ENCODE results near the gene ARRDC3.

Gene ARRDC3

DNA sequence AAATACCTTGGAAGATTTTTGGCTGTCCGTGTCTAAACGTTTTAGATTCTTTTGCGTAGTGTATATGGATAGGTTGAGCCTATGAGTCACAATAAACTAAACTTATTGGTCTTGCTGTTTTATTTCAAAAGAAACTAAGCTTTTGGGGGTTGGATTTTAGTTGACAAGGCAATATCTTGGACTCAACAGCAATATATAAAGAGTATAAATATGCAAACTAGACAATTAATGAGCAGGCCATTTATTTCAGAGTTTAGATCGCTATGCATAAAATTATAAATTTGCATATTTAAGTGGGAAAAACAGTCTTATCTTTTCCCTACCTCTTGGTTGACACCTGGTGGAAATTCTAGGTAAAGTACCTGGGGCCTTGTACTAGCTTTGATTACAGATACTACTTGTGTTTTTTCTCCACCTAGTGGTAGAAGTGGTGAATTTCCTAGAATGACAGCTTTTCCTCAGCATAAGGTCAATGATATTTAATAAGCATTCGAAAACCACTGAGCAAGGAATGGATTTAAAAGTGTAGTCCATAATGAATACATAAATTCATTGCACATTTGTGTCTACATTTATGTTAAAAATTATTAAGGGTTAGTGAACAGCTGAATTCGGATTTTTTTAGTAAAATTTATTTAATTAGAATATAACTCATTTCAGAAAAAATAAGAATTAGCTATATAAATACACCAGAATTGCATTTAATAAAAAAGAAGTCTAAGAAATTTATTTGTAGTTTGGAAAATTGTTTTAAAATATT lies 1.7 kb upstream of the ARRDC3 start:
- DNase-seq (ENCODE audit: low read depth), result peak; percentile 86

- DNase-seq (ENCODE audit: low read depth), result no peak
Observed at GRCh38 chr5:91383956-91384300, 811 bp upstream of the ARRDC3 start.

- peak; percentile 28 for DNase-seq (ENCODE audit: low read depth)
Observed at GRCh38 chr5:91382530-91383026, 539 bp downstream of the ARRDC3 start.

DNA sequence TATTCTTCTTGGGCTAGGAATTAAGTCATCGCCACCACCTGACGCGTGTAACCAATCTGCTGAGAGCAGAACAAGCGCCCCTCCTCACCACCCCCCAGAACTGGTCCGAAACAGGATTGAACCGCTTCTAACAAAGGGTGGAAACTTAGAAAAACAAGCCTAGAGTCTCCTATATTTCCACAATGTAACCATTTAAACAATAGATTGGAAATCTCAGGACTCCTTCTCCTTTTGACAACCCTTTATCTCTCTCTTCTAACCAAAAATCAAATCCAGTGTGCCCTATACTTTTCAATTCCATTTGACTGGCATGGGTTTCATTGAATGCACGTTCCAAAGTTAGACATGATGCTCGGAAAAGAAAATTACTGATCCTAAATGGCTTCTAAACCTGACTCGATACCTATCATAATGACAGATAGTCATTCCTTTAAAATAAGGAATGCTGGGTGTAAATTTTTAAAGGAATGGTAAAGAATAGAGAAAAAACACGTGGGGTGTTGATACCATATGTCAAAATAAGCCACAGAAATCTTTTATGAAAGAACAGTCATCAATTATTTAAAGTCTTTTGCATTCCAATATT lies 1.2 kb downstream of the ARRDC3 start:
- peak; percentile 58 for DNase-seq (ENCODE audit: low read depth)

DNA sequence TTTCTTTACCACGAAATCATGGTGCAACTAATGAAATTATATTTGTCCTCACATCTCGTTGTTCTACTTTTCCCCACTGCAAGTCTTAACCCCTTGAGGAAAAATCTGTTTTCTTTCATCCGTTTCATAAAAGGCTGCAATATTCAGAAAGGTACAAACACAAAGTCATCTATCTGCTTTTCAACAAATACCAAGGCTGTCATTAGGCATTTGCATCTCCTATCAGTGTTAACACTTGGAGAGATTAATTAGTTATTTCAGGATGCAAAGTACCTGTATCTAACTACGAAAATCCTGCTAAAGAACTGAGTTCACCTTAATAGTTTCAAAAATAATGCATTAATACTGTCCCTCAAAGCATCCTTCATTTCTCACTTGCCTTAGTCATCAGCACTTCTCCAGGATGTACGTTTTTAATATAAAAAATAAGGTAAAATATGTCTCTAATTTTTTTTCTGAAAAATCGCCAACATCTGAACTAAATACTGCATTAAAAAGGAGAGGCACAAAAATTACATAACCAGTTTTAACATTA lies 1.8 kb downstream of the ARRDC3 start:
- DNase-seq (ENCODE audit: low read depth), result peak; percentile 31

DNA sequence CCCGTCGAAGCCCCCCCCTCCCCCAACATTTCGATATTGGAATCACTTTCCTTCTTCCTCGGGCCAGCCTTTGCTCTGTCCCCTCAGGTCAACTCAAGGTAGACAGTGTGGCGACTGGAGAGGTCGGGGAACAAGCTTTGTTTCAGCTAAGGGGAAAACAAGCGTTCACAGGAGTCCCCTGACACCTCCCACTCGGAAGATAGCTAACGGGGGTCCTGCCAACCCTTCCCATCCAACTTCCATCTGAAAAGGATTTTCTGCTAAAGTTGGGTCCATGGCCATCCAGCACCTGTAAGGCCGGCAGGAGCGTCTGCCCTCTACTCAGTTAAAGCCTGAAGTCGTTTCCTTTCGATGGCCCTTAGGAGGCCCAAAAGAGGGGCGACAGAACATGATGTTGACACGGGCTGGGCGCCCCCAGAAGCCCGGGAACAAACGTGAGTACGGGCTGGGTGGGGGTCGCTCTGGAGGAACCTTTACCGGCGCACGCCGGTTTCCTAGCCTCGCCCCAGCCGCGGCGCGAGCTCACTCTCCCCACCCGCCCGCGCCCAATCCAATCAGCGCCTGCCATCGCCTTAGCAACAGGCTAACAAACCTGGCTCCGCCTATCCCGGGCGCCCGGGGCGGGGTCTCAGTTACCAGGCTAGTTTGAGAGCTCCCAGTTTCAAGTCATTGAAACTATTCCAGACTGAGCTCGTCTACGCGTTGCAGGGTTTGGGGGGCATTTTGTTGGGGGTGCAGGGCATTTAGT lies 2.5 kb downstream of the ARRDC3 start:
- DNase-seq (ENCODE audit: low read depth), result peak; percentile 85

DNA sequence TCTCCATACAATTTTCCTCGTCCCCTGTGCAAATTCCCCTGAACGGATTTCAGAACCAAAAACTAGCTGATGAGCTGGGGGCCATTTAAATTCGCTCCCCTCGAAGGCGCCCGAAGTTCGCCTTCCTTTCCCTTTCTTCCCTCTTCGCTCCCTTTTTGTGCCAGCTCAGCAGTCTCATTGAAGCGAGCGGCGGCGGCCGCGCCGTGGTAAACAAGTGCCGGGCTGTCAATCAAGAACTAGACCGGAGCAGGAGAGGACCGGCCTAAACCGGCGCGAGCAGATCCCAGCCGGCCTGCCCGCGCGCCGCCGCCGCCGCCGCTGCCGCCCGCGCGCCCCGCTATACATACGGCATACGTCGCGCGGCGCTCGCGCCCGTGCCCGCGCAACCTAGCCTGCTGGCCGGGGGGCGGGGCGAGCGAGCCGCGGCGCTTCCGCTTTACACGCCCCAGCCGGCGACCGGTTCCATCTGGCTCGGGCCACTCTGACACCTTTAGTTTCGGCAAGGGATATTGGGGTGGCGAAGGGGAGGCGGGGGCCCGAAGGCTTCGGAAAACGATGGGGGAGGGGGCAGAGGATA lies 3.1 kb downstream of the ARRDC3 start:
- DNase-seq (ENCODE audit: low read depth), result peak; percentile 75

GRCh38 chr5:91379246-91379913 lies 3.7 kb downstream of the ARRDC3 start:
- DNase-seq (ENCODE audit: low read depth), result no peak

- DNase-seq (ENCODE audit: low read depth), result no peak
Observed at GRCh38 chr5:91378752-91379211, 4.3 kb downstream of the ARRDC3 start.

- no peak for DNase-seq (ENCODE audit: low read depth)
Observed at GRCh38 chr5:91374893-91375520, 8.1 kb downstream of the ARRDC3 start.

DNA sequence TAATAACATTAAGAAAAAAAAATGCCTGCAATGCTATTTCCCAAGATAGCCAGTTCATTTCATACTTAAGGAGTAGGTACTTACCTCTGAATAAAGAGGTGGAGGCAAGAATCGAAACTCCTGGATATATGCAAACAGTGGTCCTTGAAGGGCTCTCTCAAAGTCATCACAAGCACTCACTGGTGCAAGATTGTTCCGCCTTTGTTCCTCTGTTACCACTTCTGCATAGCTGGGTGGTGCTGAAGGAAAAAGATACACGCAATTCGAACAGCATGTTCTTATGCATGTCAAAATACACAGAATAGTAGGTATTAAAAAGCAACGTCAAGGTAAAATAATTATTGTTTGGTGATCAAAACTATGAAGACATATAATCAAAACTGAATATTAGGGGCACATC lies 9.5 kb downstream of the ARRDC3 start:
- DNase-seq (ENCODE audit: low read depth), result no peak

GRCh38 chr5:91373006-91373405 lies 10.1 kb downstream of the ARRDC3 start:
- no peak for DNase-seq (ENCODE audit: low read depth)

- no peak for DNase-seq (ENCODE audit: low read depth)
Observed at GRCh38 chr5:91369480-91369879, 13.6 kb downstream of the ARRDC3 start.

GRCh38 chr5:91367908-91368648 lies 15.0 kb downstream of the ARRDC3 start:
- no peak for DNase-seq (ENCODE audit: low read depth)

- DNase-seq (ENCODE audit: low read depth), result no peak
Observed at GRCh38 chr5:91367344-91367743, 15.8 kb downstream of the ARRDC3 start.

GRCh38 chr5:91366551-91366950 lies 16.6 kb downstream of the ARRDC3 start:
- DNase-seq (ENCODE audit: low read depth), result no peak

GRCh38 chr5:91365498-91365897 lies 17.6 kb downstream of the ARRDC3 start:
- DNase-seq (ENCODE audit: low read depth), result no peak

DNA sequence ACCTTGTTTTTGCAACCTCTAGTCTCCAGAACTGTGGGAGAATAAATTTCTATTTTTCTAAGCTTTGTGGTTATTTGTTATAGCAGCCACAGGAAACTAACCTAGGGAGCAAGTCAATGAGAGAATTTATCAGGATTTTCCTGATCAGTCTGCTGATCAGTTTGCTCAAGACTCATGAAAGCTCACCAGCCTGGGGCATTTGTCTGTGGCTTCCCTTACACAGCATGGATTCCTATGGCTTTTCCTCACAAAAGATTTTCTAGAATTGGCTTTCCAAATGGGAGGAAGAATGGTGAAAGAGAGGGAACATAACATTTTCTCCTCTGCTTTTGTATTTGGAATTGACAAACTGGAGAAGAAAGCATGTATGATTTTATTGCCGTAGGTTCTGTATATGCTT lies 20.2 kb downstream of the ARRDC3 start:
- DNase-seq (ENCODE audit: low read depth), result no peak

GRCh38 chr5:91361790-91362189 lies 21.3 kb downstream of the ARRDC3 start:
- no peak for DNase-seq (ENCODE audit: low read depth)

GRCh38 chr5:91361055-91361701 lies 21.9 kb downstream of the ARRDC3 start:
- no peak for DNase-seq (ENCODE audit: low read depth)
